Measurements from ENCODE around the gene TIMM44. TPM values are rescaled to one million over a fixed set of nuclear protein-coding genes. Genes with fewer than 3 reads are reported as not detected.

Gene TIMM44
- total and polyA plus RNA-seq, 2 of the 8 experiments (the other 6 are each of a cell fraction or from before 2014, with no cell fraction given): 131 to 150 TPM

DNA sequence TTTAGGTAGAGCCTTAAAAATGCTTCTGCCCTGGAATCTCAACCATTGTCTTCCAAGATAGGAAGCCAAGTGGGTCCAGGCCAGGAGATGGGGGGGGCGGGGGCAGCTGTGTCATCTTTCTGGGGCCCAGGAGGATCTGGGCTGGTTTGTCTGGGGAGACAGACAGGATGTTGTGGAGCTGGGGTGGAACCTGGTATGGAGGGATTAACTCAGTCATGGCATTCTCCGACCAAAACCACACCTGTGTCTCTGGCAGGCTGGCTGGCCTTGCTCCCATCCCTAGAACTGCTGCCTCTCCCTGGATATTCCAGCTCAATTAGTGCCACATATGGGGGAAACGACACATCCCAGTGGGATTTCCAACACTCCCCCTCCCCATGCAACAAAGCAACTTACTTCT, 42.5 kb downstream of the TIMM44 start:
- CTCF ChIA-PET (ENCODE audit: partially characterized antibody): interaction anchor here (0.6 to 4.9 kb wide), 18 partner anchors 10 to 1393 kb away, joined by 3 to 21 read pairs (median 4); partner anchors contain the start of genes LRRC8E and TGFBR3L

More for the DNA sequence above, 42.5 kb downstream of the TIMM44 start:
- DNase-seq (ENCODE audit: low read depth in 1 of 2, low spot score in 2 of 2) (no peak), FAIRE-seq (no peak)
- no peak overlapping the region for H2BK15ac ChIP-seq (ENCODE audit: low read length)
- no peak for TF ChIP-seq RFX5 (IDR thresholded peaks at IDR 0.05; ENCODE audit: borderline replicate concordance, low read depth, low read length)
- peaks cover 9% of the 10 kb centered on the region for H3K79me1 ChIP-seq (ENCODE audit: low read depth, low read length)
- H3K9me3 ChIP-seq (ENCODE audit: insufficient read depth in 2 of 2, low read depth in 1 of 2, low read length in 1 of 2): no peaks in the 10 kb centered on the region
- no peaks in the 10 kb centered on the region for H3K27me3 ChIP-seq (replicated peaks in 1 of 4; ENCODE audit: control insufficient read depth in 3 of 4, extremely low read depth in 1 of 4, insufficient read depth in 3 of 4, low read length in 3 of 4)
- no peak overlapping the region for H3K18ac ChIP-seq (ENCODE audit: extremely low read depth, low read length)
- no peak overlapping the region for H4K5ac ChIP-seq (ENCODE audit: insufficient read length, low read depth, low read length)
- H3K79me2 ChIP-seq (ENCODE audit: control insufficient read depth in 1 of 2, insufficient read depth in 2 of 2, low read length in 2 of 2): peaks cover 0 to 12% of the 10 kb centered on the region in 2 experiments; a peak in 2 of 4 replicates
- H3K4me2 ChIP-seq (ENCODE audit: insufficient read depth in 1 of 2, low read depth in 2 of 2, low read length in 2 of 2): no peak overlapping the region
- H2BK20ac ChIP-seq (ENCODE audit: low read length): no peak overlapping the region
- no peak overlapping the region for H2BK5ac ChIP-seq (ENCODE audit: low read depth, low read length)
- WGBS, 2 experiments (ENCODE audit: extremely low coverage in 1 of 2, insufficient coverage in 1 of 2, insufficient read length in 1 of 2, insufficient replicate concordance in 2 of 2, low coverage in 1 of 2, low lambda C conversion rate in 2 of 2, missing lambda C conversion rate in 1 of 2): 75% methylated on average over 3 of the region's 3 CpGs; no CpG with 5 or more reads in 1 of the 2 experiments
- no peak overlapping the region for H3K4me3 ChIP-seq (ENCODE audit: extremely low read depth in 1 of 4, insufficient read depth in 2 of 4, low read depth in 3 of 4, low read length in 4 of 4)
- no peak overlapping the region for H2BK12ac ChIP-seq (ENCODE audit: low read depth, low read length)
- no peak overlapping the region for H4K91ac ChIP-seq (replicated peaks; ENCODE audit: insufficient read length, low read length)
- H3K4ac ChIP-seq (replicated peaks; ENCODE audit: insufficient read length, low read depth, low read length): no peak overlapping the region
- no peak overlapping the region for H3K9ac ChIP-seq (replicated peaks in 1 of 4; ENCODE audit: extremely low read depth in 1 of 4, low read depth in 3 of 4, low read length in 3 of 4)
- no peaks in the 10 kb centered on the region for H4K20me1 ChIP-seq (replicated peaks in 1 of 2; ENCODE audit: control insufficient read depth in 1 of 2, insufficient read depth in 2 of 2, low read length in 2 of 2)
- POLR2A ChIA-PET (ENCODE audit: partially characterized antibody): interaction anchor here (0.7 to 5.0 kb wide), 12 partner anchors 8 to 48 kb away, joined by 3 to 22 read pairs (median 8); partner anchors contain the start of genes LRRC8E, SNAPC2, TGFBR3L and TIMM44
- no peak overlapping the region for H2AK5ac ChIP-seq (ENCODE audit: low read depth, low read length)
- H3K23ac ChIP-seq (ENCODE audit: insufficient read length): no peak overlapping the region
- no peaks in the 10 kb centered on the region; a peak in 1 of 8 replicates for H3K36me3 ChIP-seq (ENCODE audit: control insufficient read depth in 2 of 4, insufficient read depth in 4 of 4, low read length in 3 of 4)
- H3K14ac ChIP-seq (ENCODE audit: insufficient read length): no peak overlapping the region
- H3K23me2 ChIP-seq (ENCODE audit: low read depth, low read length): peaks cover 13% of the 10 kb centered on the region
- H2BK120ac ChIP-seq (replicated peaks; ENCODE audit: low read depth, low read length): no peak overlapping the region
- H4K8ac ChIP-seq (ENCODE audit: extremely low read depth, insufficient read depth, low read length): no peak overlapping the region
- H3K4me1 ChIP-seq (replicated peaks in 1 of 4; ENCODE audit: control insufficient read depth in 3 of 4, insufficient read depth in 4 of 4, low read length in 3 of 4): peaks cover 0 to 13% (median 7%) of the 10 kb centered on the region in 4 experiments; a peak in 5 of 7 replicates
- no peak overlapping the region for H2AFZ ChIP-seq (ENCODE audit: low read length)
- no peak overlapping the region for H3K27ac ChIP-seq (ENCODE audit: low read depth, low read length)
- no peak overlapping the region for H3K56ac ChIP-seq (replicated peaks; ENCODE audit: insufficient read length, low read depth, low read length)
